Measurements from ENCODE around the gene HNF4A.

The HNF4A gene

GRCh38 chr20:44392088-44392775 lies 36.7 kb downstream of the HNF4A start:
- no peak for DNase-seq (ENCODE audit: low read depth in 4 of 4, low spot score in 1 of 4)

DNA sequence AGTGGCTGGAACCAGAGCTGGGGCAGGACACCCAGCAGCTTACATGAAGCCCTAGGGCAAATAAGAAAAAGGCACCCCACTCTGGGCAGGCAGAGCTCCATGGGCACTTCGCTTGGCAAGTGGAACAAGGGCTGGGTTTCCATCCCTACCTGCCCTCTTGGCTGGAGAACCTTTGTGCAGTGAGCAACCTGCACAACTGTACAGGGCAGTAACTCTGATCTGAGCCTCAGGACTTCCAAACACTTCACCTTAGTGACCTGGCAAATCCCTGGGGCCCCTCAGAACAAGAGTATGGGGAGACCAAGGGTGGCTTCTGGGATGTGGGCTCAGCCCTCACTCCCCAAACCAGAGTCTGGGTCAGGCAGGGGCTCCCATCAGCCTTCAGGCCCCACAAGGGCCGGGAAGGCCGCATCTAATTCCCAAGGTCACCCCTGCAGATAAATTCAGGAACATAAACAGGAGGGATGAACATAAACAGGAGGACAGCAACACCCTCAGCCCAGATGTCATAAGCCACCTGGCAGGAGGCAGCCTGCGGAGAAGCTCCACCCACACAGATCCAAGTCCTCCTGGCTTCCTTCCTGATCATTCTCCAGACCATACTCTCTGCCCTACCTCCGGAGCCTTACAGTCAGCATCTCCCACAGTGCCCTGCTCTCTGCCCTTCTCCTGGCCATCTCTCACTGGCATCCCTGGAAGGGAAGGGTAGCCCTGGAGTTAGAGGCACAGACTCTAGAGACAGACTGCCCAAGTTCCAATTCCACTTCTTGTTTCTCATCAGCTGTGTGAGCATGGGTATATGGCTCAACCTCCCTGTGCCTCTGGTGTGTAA lies 37.5 kb downstream of the HNF4A start:
- DNase-seq (ENCODE audit: low read depth in 4 of 4, low spot score in 1 of 4): no peak

GRCh38 chr20:44393608-44394451 lies 38.3 kb downstream of the HNF4A start:
- DNase-seq (ENCODE audit: low read depth in 4 of 4, low spot score in 1 of 4): no peak

DNA sequence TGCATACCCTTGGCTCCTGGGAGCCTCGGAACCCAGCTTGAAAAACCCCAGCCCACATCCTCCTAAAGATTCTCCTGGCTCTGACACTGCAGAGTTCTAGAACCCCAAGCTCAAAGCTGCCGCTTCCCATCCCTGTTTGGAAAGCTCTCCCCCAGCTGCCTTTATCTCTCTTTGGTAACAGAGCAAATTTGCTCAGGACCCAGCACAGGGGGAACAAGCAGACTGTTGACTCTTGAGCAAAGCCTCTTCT lies 38.9 kb downstream of the HNF4A start:
- DNase-seq (ENCODE audit: low read depth in 4 of 4, low spot score in 1 of 4): no peak

DNA sequence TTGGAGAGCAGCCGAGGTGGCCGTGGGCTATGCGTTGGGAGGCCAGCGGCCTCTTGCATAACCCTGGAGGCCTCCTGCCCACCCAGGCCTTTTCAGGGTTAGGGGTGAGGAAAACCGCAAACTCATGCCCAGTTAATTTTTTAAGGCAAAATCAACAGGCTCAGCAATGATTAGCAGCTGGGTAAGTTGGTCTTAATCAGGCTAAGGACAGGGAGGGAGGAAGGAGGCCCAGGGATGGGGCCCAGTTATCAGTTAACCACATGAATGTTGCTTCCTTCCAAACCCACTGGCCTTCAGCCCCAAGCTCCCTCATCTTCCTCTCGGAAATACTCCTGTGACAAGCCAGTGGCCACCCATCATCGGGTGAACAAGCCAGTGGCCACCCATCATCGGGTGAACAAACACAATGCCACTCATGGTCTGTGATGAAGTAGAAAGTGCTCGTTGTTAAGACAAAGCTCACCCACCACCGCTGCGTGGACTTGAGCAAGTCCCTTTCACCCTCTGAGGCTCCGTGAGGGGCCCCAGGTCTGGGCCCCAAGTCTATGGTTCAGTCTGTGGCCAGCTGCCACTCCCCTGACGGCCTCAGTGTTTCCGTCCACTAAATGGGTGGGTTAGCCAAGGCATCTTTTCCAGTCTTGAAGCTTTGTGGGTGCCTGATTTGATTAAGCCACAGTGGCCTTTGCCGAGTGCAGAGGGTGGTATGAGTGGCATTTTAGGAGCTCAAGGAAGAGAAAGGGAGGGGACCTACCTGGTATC lies 39.4 kb downstream of the HNF4A start:
- no peak for DNase-seq (ENCODE audit: low read depth in 4 of 4, low spot score in 1 of 4)

- DNase-seq (ENCODE audit: low read depth in 4 of 4, low spot score in 1 of 4): no peak
Observed at GRCh38 chr20:44395461-44396340, 40.2 kb downstream of the HNF4A start.

DNA sequence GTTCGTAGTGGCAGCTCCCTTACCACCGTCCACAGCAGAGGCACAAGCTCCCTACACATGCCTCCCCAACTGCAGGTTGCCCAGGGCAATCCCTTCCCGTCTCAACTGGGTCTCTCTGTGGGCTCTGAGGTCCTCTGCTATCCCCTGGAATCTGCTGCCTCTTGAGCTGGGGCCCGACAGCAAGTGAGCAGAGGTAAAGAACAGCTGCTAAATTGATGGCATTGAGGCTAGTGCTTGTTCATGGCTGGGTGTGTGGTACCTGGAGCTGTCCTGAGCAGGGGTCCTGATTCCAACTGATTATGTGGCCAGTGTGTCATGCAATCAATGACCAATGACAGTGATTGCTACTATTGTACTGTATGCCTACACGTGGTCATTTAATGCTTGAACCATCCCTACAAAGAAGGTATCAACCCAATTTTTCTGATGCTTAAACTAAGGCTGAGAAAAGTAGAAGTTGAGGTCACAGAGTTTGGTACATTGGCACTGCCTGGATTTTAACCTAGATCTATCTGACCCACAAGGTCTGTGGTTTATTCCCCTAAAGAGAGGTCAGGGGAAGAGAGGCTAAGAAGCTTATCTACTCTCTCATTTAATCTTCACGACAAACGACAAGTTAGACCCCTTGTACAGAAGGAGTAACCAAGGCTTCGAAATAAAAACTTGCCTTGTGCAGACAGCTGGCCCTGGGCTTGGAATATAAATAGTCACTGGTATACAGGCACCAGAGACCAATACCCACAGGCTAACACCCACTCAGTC lies 41.1 kb downstream of the HNF4A start:
- no peak for DNase-seq (ENCODE audit: low read depth in 4 of 4, low spot score in 1 of 4)

DNA sequence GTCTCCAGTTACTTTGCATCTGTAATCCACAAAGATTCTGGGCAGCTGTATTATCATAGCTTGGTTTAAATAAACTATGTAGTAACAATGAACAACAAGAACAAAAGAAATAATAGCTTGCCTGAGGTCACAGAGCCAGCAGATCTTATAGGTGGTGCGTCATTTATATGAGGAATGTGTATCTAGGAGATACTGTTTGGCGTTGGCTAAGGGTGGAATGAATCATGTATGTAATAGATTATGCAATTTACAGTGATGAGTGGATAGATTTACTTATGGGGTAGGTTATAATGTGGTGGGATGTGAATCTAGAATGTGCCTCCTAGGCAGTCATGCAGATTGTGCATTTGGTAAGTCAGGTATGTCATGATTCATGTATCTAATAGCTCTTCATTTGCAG lies 42.8 kb downstream of the HNF4A start:
- DNase-seq (ENCODE audit: low read depth in 4 of 4, low spot score in 1 of 4): no peak

DNA sequence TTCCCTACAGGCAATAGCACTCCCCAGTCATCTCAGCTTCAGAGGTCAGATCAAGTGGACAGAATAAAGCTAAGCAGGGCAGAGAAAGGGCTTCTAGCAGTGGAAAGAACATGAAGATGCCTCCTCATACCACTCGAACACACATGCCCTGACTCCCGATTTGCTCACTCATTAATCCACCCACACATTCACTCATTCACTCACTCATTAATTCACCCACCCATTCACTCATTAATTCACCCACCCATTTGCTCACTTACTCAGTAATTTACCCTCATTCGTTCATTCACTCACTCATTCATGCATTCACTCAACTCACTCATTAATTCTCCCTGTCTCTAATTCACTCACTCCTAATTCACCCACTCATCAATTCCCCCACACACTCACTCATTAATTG lies 43.9 kb downstream of the HNF4A start:
- no peak for DNase-seq (ENCODE audit: low read depth in 4 of 4, low spot score in 1 of 4)

GRCh38 chr20:44400671-44400969 lies 45.1 kb downstream of the HNF4A start:
- DNase-seq (ENCODE audit: low read depth in 4 of 4, low spot score in 1 of 4): no peak

- DNase-seq (ENCODE audit: low read depth in 4 of 4, low spot score in 1 of 4): no peak
Observed at GRCh38 chr20:44400970-44401769, 45.7 kb downstream of the HNF4A start.

DNA sequence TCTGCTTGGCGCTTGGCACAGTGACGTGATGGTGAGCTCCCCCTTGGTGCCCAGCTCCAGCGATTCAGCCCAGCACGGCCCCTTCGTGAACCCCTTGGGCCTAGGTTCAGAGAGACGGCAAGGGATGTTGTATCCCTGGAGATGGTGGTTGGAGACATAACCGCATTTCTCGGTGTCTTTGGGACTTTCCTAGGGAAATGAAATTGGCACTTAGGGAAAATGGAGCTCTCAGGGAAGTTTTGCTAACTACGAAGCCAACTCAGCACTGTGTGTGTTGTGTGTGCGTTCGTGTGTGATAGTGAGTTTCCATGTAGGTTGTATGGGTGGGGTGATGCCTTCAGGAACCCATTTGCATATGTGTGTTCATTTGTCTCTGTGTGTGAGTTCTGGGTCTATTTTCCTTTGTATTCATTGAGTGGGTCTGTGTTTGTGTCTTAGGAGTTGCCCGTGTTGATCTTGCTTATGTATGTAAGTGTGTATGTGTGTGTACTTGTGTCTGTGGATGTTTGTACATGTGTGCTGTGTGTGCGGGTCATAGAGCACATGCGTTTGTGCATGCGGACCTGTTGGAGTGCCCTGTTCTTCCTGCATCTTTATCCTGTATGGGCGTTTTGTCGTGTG lies 46.4 kb downstream of the HNF4A start:
- no peak for DNase-seq (ENCODE audit: low read depth in 4 of 4, low spot score in 1 of 4)

DNA sequence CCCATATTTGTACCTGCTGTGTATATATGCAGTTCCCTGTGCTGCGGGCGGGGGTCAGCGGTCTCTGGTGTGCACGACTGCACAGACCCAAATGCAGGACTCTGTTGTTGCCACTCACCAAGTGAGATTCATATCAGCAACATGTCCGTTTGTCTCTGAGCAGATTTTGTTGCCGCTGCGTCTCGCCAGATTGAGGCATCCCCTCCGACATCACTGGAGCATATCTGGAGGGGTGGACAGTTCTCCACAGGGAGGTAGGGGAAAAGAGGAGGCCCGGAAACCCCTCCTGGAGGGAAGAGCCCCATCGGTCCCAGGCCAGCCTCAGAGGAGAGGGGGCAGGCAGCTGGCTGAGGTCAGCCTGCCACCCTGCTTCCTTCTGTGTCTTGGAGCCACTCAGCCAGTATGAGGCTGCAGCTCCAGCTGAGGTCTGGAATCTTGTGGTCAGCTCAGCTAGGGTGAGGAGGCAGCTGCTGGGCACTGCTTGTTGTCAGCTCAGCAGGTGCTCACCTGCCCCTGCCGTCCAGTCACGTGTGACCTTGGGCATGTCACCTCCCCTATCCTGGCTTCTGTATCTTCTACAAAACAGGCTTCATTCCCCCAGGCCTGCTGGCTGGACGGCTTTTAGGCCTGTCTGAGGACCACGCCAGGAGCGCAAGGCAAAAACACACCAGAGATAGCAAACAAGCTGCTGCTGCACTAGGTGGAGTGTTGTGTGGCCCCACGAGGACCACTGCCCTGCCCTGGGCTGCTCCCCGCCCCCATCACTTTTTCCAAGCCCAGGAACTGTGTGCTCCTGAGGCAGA lies 47.1 kb downstream of the HNF4A start:
- no peak for DNase-seq (ENCODE audit: low read depth in 4 of 4, low spot score in 1 of 4)

GRCh38 chr20:44403194-44404112 lies 48.0 kb downstream of the HNF4A start:
- DNase-seq (ENCODE audit: low read depth in 4 of 4, low spot score in 1 of 4): no peak

DNA sequence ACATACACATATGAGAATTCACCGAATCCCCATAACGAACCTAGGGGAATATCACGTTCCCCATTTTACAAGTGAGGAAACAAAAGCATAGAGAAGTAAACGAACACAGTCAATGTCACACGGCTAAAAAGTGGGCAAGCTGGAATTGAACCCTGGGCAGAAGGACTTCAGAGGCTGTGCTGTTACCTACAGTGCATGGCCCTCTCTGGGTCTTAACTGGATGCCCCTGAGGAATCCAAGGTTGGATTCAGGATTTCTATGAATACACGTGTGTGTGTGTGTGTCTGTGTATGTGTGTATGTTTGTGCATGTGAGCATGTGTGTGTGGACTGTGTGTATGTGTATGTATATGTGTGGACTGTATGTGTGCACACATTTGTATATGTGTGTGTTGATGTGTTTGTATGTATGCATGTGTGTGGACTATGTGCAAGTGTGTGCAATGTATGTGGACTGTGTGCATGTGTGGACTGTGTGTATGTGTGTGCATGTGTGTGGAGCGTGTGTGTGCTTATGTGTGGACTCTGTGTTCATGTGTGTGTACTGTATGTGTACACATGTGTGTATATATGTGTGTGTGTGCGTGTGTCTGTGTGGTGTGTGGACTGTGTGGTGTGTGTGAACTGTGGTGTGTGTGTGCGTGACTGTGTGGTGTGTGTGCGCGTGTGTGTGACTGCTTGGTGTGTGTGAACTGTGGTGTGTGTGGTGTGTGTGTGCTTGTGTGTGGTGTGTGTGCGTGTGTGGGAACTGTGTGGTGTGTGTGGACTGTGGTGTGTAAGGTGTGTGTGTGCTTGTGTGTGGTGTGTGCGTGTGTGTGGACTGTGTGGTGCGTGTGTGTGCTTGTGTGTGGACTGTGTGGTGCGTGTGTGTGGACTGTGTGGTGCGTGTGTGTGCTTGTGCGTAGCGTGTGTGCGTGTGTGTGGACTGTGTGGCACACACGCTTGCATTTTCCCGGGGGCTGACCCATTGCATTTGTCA lies 49.0 kb downstream of the HNF4A start:
- DNase-seq (ENCODE audit: low read depth in 4 of 4, low spot score in 1 of 4): no peak

DNA sequence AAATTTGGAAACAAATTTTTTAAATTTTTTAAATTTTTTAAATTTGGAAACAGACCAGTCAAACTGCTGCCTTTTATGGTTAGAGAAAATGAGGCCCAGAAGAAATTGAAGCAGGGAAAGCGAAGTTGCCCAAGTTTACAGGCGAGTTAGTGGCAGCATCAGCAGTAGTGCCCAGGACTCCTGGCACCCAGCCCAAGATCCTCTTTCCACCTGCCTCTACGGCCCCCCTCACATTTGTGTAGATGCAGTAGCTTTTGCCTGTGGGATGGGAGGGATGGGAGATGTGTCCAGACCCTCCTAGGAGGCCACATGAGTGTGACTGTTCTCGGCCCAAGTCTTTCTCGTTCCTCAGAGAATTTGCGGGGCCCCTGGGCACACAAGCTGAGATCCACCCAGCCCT lies 49.8 kb downstream of the HNF4A start:
- DNase-seq (ENCODE audit: low read depth in 4 of 4, low spot score in 1 of 4): no peak

Data from stimulated activated CD4-positive, alpha-beta T cell treated with anti-CD3 and anti-CD28 coated beads, Interleukin-1b, Interleukin-23, amount 100 ng/mL, for 24 hours (primary cell).